ENCODE measurements around the gene HMGN3.

Gene HMGN3

GRCh38 chr6:79232696-79233462, 1.6 kb downstream of the HMGN3 start:
- no peak for DNase-seq (ENCODE audit: low read depth, low spot score)

- no peak for DNase-seq (ENCODE audit: low read depth, low spot score)
These were observed 2.8 kb downstream of the HMGN3 start for GRCh38 chr6:79231666-79232065.

- DNase-seq (ENCODE audit: low read depth, low spot score) = no peak
These were observed 3.4 kb downstream of the HMGN3 start for GRCh38 chr6:79231101-79231500.

GRCh38 chr6:79230149-79230548, 4.3 kb downstream of the HMGN3 start:
- no peak for DNase-seq (ENCODE audit: low read depth, low spot score)

- no peak for DNase-seq (ENCODE audit: low read depth, low spot score)
These were observed 7.0 kb downstream of the HMGN3 start for GRCh38 chr6:79227445-79227844.

- DNase-seq (ENCODE audit: low read depth, low spot score) = no peak
These were observed 7.8 kb downstream of the HMGN3 start for GRCh38 chr6:79226660-79227059.

GRCh38 chr6:79225717-79226599, 8.5 kb downstream of the HMGN3 start:
- DNase-seq (ENCODE audit: low read depth, low spot score) = no peak

GRCh38 chr6:79223611-79224404, 10.7 kb downstream of the HMGN3 start:
- DNase-seq (ENCODE audit: low read depth, low spot score) = no peak

GRCh38 chr6:79215213-79215824, 19.2 kb downstream of the HMGN3 start:
- no peak for DNase-seq (ENCODE audit: low read depth, low spot score)

GRCh38 chr6:79212859-79213258, 21.6 kb downstream of the HMGN3 start:
- no peak for DNase-seq (ENCODE audit: low read depth, low spot score)

- no peak for DNase-seq (ENCODE audit: low read depth, low spot score)
These were observed 25.7 kb downstream of the HMGN3 start for GRCh38 chr6:79208816-79209215.

GRCh38 chr6:79203753-79204253, 30.7 kb downstream of the HMGN3 start:
- no peak for DNase-seq (ENCODE audit: low read depth, low spot score)

- no peak for DNase-seq (ENCODE audit: low read depth, low spot score)
These were observed 31.9 kb downstream of the HMGN3 start for GRCh38 chr6:79202556-79202955.

- DNase-seq (ENCODE audit: low read depth, low spot score) = no peak
These were observed 32.5 kb downstream of the HMGN3 start for GRCh38 chr6:79201983-79202382.

- DNase-seq (ENCODE audit: low read depth, low spot score) = no peak
These were observed 33.3 kb downstream of the HMGN3 start for GRCh38 chr6:79201143-79201542.

GRCh38 chr6:79196912-79197311, 37.6 kb downstream of the HMGN3 start:
- DNase-seq (ENCODE audit: low read depth, low spot score) = no peak

GRCh38 chr6:79193971-79194370, 40.5 kb downstream of the HMGN3 start:
- no peak for DNase-seq (ENCODE audit: low read depth, low spot score)

- DNase-seq (ENCODE audit: low read depth, low spot score) = no peak
These were observed 44.6 kb downstream of the HMGN3 start for GRCh38 chr6:79189760-79190350.

- DNase-seq (ENCODE audit: low read depth, low spot score) = no peak
These were observed 45.5 kb downstream of the HMGN3 start for GRCh38 chr6:79188885-79189480.

GRCh38 chr6:79188107-79188506, 46.4 kb downstream of the HMGN3 start:
- DNase-seq (ENCODE audit: low read depth, low spot score) = no peak

GRCh38 chr6:79186564-79186963, 47.9 kb downstream of the HMGN3 start:
- DNase-seq (ENCODE audit: low read depth, low spot score) = peak; percentile 7
